ENCODE results near the gene ALPL.

Gene ALPL

DNA sequence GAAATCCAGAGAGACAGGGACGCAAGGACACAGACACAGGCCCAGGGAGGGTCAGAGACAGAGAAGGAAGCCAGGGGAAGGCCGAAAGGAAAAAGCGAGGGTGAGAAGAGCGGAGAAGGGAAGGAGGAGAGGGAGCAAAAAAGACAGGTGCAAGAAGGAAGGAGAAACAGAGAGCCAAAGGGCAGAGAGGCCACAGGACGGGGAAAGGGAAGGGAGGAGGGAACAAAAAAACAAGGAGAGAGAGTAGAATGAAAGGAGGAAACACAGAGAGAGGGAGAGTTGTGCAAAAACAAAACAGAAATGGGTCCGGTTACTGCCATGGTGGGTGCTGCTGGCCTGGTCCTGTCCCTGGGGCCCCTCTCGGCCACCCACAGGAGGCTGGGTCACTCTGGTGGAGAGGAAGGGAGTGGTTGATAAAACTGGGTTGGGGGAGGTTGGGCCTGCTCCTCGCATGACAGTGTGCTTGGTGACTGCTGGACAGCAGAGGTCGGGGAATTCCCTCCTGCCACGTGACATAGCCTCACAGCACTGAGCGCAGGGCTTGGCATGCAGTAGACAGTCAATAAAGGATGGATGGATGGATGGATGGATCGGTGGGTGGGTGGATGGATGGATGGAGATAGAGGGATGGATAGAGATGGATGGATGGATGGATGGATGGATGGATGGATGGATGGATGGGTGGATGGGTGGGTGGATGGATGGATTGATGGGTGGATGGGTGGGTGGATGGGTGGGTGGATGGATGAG, 95.2 kb downstream of the ALPL start:
- no peak for DNase-seq

DNA sequence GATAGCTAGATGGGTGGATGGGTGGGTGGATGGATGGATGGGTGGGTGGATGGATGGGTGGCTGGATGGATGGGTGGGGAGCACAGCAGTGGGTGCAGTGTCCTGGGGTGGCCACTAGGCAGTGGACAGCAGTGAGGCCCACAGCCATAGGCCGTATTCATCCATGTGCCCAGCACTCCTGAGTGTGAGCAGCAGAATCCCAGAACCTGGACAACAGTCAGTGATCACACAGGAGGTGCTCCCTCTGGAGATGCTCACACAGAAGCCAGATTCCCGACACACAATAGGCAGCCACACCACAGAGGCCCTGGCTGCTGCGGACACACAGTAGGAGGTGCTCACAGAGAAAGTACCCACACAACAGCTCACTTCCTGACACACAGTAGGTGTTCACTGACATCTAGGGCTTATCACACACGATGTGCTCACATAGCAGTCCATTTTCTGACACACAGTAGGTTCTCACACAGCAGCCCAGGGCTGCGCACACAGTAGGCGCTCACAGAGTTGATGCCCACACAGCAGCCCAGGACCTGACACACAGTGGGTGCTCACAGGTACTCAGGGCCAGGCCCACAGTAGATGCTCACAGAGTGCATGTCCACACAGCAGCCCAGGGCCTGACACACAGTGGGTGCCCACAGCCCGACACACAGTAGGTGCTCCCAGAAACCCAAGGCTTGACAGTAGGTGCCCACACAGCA, 95.9 kb downstream of the ALPL start:
- DNase-seq, result no peak

DNA sequence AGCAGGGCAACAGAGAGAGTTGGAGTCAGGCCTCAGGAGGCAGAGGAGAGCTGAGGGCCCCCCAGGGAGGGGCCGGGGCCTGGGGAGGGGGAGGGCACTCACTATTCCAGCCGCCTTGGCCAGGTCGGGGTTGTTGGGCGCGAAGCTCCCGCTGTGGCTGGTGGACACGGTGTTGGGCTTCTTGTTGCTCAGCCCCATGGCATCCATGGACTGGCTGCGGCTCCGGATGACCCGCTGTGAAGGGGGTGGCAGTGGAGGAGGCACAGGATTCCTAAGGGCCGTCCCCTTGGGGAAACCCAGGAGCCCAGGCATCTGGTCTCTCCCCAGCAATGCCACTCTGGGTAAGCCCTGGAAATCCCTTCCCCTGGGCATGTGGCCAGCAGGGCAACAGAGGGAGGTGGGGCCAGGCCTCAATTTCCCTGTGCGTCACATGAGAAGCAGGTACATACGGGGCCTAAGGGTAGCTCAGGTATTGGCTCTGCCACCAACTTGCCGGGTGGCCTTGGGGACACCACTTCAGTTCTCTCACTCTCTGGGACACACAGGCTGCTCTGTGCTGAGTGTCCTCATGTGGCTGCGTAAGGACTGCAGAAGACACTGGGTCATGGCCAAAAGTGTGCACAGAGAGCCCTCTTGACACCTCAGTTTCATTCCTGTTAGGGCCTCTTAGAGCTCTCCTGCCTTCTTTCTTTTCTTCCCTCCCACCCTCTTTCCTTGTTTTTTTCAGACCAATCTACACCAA, 96.9 kb downstream of the ALPL start:
- no peak for DNase-seq

- no peak for DNase-seq
Measured at GRCh38 chr1:21607549-21608529, 98.6 kb downstream of the ALPL start.

GRCh38 chr1:21608798-21609197, 99.6 kb downstream of the ALPL start:
- DNase-seq, result no peak

DNA sequence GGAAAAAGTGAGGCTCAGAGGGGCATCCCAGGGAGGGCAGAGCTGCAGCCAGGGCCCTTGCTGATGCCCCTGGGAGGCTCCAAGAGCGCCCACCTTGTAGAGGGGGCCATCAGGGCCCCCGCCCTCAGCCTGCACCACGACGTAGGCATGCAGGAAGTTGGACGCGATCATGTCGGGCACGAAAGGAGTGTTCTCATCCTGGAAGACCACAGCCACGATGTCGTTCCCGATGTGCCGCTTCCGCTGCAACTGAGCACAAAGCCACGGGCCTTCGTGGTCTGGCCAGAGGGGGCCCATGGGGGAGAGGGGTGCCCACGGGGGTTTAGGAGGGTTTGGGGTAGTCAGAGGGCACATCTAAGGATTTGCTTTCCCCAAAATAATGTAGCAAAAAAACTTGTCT, 100.8 kb downstream of the ALPL start:
- no peak for DNase-seq

DNA sequence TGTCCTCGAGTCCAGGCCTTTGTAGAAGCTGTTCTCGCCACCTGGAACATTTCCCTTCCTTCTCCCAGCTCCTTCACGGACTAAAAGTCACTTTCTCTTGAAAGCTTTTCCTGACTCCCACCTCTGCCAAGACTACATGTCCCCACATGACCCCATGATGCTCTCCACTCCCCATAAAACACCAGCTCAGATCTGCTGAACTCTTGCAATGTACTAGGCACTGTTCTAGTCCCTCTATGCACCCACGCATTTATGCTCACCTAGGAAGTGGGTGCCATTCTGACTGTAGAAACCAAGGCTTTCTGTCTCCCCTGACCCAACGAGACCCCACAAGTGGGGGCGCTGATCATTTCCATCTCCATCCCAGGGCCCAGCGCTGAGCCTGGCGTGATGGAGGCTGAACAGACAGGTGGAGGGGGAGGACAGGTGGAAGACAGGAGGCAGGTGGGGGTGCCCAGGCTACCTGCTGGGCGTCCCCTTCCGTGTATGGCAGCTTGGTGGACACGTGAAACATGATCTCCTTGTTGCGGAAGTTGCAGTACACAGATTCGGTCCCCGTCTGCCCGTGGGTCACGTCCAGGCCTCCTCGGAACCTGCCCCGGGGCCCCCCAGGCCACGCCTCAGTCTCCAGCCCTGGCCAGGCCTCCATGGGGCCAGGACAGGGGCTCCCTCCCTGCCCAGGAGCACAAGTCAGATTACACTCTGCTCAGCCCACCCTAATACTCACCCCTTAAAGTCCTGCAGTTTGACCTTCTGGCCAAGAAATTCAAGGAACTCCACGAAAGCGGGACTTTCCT, 102.0 kb downstream of the ALPL start:
- DNase-seq, result no peak

DNA sequence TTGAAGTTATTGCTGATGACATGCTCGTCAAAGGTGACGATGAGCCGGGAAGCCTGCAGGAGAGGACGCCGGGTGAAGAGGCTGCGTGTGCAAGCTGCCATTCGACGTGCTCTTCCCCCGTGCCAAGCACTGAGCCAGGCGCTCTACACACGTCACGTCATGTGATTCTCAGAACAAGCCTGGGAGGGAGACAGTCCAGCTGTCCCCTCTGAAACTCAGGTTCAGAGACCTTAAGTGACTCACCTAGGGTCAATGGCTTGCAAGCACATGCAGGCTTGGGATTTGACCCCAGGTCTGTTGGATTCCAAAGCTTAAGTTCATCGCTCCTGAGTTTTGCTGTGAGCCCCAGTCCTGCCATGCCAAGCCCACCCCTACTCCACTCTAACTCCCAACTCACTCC, 102.8 kb downstream of the ALPL start:
- no peak for DNase-seq

GRCh38 chr1:21613072-21613867, 104.0 kb downstream of the ALPL start:
- no peak for DNase-seq

GRCh38 chr1:21614419-21615115, 105.3 kb downstream of the ALPL start:
- no peak for DNase-seq

GRCh38 chr1:21616372-21616771, 107.1 kb downstream of the ALPL start:
- no peak for DNase-seq

DNA sequence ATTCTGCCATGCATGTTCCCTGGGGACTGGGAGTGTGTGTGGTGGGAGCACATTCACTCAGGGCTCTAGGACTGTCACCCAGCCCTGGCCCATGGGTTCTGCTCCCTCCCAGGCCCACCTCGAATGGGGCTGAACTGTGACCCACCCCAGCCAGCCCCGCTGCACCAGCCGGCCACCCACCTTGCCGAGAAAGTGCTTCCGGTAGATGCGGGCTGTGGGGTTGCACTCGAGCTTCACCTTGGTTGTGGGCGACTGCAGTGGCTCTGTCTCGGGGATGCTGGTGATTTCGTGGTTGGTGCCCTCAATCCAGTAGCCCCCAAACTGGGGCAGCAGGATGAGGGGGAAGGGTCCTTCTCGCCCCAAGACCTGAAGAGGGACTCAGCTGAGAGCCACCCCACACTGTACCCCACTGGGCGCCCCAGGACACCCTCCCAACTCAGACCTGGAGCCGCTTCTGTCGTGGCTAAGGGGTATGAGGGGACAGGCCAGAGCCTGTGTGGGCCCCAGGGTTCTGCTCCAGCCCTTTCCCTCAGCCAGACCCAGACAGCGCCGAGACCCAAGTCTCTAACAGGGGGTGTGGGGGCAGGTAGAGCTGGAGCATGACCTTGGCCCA, 108.0 kb downstream of the ALPL start:
- DNase-seq, result no peak

DNA sequence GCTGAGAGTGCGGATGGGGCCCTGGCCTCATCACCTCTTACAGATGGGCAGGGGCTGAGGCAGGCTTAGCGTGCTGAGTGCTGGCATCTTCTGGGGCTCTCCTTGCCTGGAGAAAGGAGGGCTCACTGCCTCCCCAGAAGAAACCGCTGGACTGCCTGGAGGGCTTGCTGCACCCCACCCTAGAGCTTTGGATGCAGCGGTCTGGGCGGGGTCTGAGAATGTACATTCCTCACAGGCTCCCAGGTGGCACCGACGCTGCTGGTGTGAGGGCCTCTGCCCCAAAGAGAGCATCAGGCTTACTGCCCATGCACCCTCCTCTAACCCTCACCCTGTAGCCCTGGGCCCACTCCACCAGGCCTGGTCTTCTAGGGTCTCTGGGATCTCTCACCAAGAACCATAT, 108.8 kb downstream of the ALPL start:
- DNase-seq, result no peak

DNA sequence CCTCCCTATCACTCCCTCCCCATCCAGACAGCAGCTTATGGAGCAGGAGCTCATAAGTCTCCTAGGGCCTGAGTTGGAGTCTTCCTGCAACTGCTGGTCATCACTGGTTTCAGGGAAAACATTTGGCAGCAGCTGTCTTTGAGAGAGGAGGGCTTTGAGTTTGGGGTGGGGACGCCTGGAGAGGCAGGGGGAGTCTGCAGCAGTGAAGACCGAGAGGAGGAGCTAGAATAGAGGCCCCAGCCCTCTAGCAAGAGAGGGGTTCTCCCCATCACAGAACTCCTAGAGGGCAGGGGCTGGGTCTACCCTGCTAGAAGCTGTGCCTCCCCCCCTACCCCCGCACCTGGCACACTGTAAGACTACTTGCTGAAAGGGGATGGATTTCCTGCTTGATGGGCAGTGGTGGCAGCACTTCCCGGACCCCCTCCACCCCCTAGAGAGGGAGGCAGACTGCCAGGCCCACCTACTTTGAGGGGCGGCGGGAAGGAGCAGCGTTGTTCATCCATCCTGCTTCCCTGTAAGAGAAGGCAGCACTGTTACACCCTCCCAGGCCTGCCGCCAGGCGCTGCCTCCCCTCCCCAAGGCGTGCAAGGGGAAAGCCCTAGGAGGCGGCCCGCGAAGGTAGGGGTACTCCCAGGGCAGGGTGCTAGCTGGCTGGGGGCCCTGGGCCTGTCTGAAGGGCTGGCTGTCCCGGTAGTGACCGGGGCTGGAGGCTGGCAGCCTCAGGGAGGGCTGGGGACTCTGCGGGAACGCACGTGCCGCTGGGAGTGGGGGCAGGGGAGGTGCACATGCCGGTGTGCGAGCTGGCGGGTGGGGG, 109.5 kb downstream of the ALPL start:
- DNase-seq, result no peak

GRCh38 chr1:21619375-21619947, 110.2 kb downstream of the ALPL start:
- no peak for DNase-seq

DNA sequence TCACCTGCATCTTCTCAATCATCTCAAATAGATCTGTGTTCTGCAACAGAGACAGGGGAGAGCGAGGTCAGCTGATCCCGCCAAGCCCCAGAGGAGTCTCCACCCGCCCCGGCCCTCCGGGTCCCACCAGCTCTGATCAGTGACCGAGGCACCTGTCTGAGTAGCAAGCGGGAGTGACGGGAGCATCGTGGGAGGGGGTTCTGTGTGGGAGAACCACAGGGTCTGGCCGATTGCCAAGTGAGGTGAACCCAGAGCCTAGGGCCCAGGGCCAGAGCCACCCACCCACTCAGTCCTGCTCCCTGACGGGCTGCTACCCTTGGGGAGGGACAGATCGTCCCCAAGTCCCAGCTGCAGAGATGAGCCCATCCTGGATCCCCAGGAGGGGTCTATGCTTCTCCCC, 110.8 kb downstream of the ALPL start:
- no peak for DNase-seq

- no peak for DNase-seq
Measured at GRCh38 chr1:21620496-21620895, 111.3 kb downstream of the ALPL start.

GRCh38 chr1:21621051-21621450, 111.8 kb downstream of the ALPL start:
- DNase-seq, result no peak

All from activated gamma-delta T cell (primary cell).